SU-DHL-6 (cell line): Measurements from ENCODE around the gene CST9L.

Experiments used
- EZH2phosphoT487 ChIP-seq: fragments of 200-600 bp; sonication (generic), shearing (Covaris generic); conservative IDR thresholded peaks from 2 replicates; pipeline ENCODE4 v1.6.1; 2018; ENCODE audit warnings: mild to moderate bottlenecking, antibody characterized with exemption, low read length, moderate library complexity, mixed read lengths
- TF ChIP-seq, protein P1 (sequence below): fragments of 200-600 bp; sonication (generic); IDR thresholded peaks from one replicate; pipeline ENCODE4 v1.5.1; 2017; ENCODE audit warnings: antibody characterized with exemption, mild to moderate bottlenecking, low read length, moderate library complexity; ENCODE audit not compliant: insufficient read depth, poor library complexity, severe bottlenecking

DNA sequence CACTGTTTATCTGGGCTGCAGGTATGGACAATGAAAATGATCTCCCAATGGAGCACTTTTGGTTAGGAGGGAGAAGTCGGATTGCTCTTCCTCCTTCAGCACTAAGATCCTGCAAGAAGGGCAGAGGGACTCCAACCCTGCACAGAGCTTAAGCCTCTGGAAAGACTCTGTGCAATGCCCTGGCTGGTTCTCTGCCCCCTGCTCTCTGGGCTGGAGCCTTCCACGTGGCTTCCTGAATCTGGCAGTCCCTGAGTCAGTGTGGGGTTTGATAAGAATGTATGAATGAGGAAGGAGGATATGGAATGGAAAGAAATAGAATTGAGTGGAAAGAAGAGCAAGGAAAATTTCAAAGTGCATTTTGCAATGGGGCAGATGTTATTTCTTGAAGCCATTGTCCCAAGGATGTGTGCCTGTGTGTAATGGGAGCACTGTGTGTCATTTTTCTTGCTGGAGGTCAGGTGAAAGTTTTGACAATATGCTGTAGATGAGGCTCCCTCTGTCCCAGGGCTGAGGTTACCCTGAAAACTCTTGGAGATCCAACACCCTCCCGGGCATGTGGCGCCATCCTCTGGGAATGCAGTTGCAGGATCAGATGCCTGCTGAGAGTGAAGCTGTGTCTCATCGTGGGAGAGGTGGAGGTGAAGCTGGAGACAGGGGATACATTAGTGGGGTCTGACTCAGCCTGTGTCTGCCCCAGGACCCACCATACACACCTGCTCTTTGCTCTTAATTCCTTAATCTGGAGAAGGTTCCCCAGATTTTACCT, 16.3 kb upstream of the CST9L start:
- TF ChIP-seq, protein P1, sequence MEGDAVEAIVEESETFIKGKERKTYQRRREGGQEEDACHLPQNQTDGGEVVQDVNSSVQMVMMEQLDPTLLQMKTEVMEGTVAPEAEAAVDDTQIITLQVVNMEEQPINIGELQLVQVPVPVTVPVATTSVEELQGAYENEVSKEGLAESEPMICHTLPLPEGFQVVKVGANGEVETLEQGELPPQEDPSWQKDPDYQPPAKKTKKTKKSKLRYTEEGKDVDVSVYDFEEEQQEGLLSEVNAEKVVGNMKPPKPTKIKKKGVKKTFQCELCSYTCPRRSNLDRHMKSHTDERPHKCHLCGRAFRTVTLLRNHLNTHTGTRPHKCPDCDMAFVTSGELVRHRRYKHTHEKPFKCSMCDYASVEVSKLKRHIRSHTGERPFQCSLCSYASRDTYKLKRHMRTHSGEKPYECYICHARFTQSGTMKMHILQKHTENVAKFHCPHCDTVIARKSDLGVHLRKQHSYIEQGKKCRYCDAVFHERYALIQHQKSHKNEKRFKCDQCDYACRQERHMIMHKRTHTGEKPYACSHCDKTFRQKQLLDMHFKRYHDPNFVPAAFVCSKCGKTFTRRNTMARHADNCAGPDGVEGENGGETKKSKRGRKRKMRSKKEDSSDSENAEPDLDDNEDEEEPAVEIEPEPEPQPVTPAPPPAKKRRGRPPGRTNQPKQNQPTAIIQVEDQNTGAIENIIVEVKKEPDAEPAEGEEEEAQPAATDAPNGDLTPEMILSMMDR, result no peak
- no peak for TF ChIP-seq EZH2phosphoT487
